ENCODE results near the gene CYLD.
A peak's percentile ranks its signal among the peaks of the same experiment; 100 is the strongest.

Gene CYLD

DNA sequence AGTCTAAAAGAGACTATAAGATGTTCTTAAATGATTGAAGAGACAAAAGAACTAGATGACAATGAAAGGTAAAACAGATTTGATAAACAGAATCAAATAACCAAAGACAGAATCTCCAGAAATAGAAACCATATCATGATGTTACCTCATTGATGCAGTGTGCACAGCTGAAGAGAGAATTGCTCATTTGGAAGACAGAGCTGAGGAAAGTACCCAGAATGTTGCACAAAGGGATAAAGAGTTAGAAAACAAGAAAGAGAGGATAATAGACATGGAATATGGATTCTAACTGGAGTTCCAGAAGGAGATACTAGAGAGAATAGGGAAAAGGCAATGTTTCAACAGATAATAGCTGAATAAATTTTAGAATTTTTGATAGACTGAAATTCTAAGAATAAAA, 47.9 kb downstream of the CYLD start:
- H3K4me1 ChIP-seq (ENCODE audit: insufficient read depth, low read length): no peaks in the 10 kb centered on the region
- H3K9me3 ChIP-seq (ENCODE audit: low read length): peaks cover 11% of the 10 kb centered on the region
- no peak overlapping the region for H2AFZ ChIP-seq (ENCODE audit: low read depth, low read length)
- no peaks in the 10 kb centered on the region for H3K27me3 ChIP-seq (ENCODE audit: insufficient read depth, low read length)
- peaks cover 12% of the 10 kb centered on the region for H3K36me3 ChIP-seq (ENCODE audit: insufficient read depth, low read length)
- no peak overlapping the region for H3K4me3 ChIP-seq (ENCODE audit: low read length)

DNA sequence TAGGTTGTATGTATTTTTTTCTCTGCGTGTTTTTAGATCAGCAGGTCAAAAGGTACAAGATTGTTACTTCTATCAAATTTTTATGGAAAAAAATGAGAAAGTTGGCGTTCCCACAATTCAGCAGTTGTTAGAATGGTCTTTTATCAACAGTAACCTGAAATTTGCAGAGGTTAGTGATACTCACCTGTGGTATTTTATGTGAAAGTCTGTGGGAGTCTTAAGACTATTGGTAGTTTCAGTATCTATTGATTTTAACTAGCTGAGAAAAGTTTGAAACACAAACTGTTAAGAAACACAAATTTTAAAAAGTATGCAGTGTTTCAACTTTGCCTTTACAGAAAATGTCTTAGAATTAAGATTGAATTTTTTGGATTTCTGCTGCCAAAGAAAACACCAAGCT, 49.6 kb downstream of the CYLD start:
- Histone ChIP-seq H3K36me3 (ENCODE audit: insufficient read depth, low read length) (peaks cover 12% of the 10 kb centered on the region), H3K4me3 (ENCODE audit: low read length) (no peak overlapping the region), H3K9me3 (ENCODE audit: low read length) (peaks cover 11% of the 10 kb centered on the region), H3K4me1 (ENCODE audit: insufficient read depth, low read length) (no peaks in the 10 kb centered on the region), H3K27me3 (ENCODE audit: insufficient read depth, low read length) (no peaks in the 10 kb centered on the region), H2AFZ (ENCODE audit: low read depth, low read length) (no peak overlapping the region)

DNA sequence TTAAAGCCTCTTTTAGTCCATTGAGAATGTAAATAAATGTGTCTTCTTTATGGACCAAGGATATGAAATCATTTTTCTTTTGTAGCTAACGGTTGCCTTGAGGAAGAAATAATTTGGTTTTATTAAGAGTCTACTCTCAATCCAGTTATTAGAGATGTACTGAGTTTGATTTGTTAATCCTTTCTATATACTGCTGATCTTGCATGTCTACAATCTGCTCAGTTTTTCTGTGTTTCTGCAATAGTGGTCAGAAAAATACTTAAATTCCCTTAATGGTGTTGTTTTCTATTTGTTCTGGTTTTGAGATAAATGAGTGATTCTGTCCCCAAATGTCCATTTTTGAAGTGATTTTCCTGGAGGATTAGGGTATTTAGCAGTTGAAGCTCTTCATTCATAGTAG, 54.9 kb downstream of the CYLD start:
- H3K4me3 ChIP-seq (ENCODE audit: low read length): no peak overlapping the region
- peaks cover 6% of the 10 kb centered on the region for H3K4me1 ChIP-seq (ENCODE audit: insufficient read depth, low read length)
- H3K36me3 ChIP-seq (ENCODE audit: insufficient read depth, low read length): peaks cover 9% of the 10 kb centered on the region
- H2AFZ ChIP-seq (ENCODE audit: low read depth, low read length): no peak overlapping the region
- H3K9me3 ChIP-seq (ENCODE audit: low read length): peaks cover 2% of the 10 kb centered on the region
- no peaks in the 10 kb centered on the region for H3K27me3 ChIP-seq (ENCODE audit: insufficient read depth, low read length)

DNA sequence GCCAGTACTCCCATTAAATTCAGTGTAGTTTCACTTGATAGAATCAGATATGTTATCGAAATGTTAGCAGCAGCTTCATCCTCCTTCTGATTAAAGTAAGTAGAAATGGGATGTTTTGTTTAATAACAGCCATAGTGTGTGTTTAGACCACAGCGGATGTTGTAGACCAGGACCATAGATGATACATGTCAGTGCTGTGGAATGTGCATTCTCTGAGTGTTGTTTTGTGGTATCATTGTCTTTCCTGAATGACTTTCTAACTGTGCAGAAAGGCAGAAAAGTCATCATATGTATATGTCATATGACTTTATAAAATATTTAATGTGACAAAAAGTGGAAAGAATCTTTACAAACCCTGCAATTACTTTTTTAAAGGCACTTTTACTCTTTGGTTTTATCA, 55.6 kb downstream of the CYLD start:
- H3K4me1 ChIP-seq (ENCODE audit: insufficient read depth, low read length): peaks cover 6% of the 10 kb centered on the region
- H2AFZ ChIP-seq (ENCODE audit: low read depth, low read length): no peak overlapping the region
- peaks cover 9% of the 10 kb centered on the region for H3K36me3 ChIP-seq (ENCODE audit: insufficient read depth, low read length)
- H3K9me3 ChIP-seq (ENCODE audit: low read length): peaks cover 2% of the 10 kb centered on the region
- no peaks in the 10 kb centered on the region for H3K27me3 ChIP-seq (ENCODE audit: insufficient read depth, low read length)
- no peak overlapping the region for H3K4me3 ChIP-seq (ENCODE audit: low read length)

DNA sequence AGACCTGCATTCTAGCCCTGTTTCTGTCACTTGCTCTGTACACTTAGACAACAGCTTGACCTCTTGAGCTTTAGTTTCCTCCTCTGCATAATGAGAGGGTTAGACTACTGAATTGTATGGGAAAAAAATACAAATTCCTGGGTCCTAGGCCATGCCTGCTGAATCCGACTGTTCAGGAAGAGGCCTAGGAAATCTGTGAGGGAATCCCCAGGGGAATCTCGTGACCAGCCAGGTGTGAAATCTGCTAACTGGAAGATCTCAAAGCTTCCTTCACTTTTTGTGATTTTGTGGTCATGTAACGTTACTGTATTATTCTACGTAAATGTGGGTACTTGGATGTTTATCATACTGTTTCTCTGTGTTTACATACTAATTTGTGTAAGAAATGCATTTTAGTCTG, 58.2 kb downstream of the CYLD start:
- H2AFZ ChIP-seq (ENCODE audit: low read depth, low read length): no peak overlapping the region
- H3K4me1 ChIP-seq (ENCODE audit: insufficient read depth, low read length): peaks cover 6% of the 10 kb centered on the region
- no peaks in the 10 kb centered on the region for H3K27me3 ChIP-seq (ENCODE audit: insufficient read depth, low read length)
- no peaks in the 10 kb centered on the region for H3K36me3 ChIP-seq (ENCODE audit: insufficient read depth, low read length)
- peaks cover 2% of the 10 kb centered on the region for H3K9me3 ChIP-seq (ENCODE audit: low read length)
- H3K4me3 ChIP-seq (ENCODE audit: low read length): no peak overlapping the region

DNA sequence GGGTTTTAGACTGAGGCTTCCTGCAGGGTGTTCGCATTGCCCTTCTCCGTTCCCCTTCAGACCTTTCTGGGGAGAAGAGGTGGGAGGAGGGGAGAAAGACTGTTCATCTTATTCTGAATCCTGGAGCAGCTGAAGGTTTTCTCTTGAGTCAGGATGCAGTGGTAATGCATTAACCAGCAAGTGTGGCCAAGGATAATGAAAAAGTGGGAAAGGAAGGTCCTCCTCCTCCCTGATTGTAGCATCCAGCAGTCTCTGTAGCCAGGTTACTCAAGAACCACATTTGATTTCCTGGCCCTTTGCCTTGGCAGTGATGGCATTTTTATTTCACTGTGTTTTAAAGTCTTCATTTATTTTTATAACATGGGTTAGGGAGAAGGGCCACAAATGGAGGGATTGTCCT, 59.1 kb downstream of the CYLD start:
- H3K36me3 ChIP-seq (ENCODE audit: insufficient read depth, low read length): no peaks in the 10 kb centered on the region
- H3K27me3 ChIP-seq (ENCODE audit: insufficient read depth, low read length): no peaks in the 10 kb centered on the region
- H2AFZ ChIP-seq (ENCODE audit: low read depth, low read length): no peak overlapping the region
- H3K9me3 ChIP-seq (ENCODE audit: low read length): peaks cover 2% of the 10 kb centered on the region
- no peak overlapping the region for H3K4me3 ChIP-seq (ENCODE audit: low read length)
- H3K4me1 ChIP-seq (ENCODE audit: insufficient read depth, low read length): peaks cover 6% of the 10 kb centered on the region

DNA sequence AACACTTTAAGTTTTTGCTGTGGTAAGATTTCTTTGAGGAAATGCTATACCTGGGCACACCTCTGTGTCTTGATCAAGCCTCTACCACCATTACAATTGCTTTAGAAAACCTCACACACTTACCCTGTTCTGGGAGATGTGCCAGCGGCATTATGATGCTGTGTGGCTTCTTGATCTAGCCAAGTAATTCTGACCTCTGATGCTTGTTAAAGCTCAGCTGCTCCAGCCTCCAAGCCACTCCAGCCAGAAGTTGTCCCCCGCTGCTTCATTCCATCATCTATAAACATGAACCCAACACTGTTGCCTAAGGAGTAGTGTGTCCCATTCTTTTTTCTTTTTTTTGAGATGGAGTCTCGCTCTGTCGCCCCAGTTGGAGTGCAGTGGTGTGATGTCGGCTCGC, 60.1 kb downstream of the CYLD start:
- Histone ChIP-seq H3K36me3 (ENCODE audit: insufficient read depth, low read length) (no peaks in the 10 kb centered on the region), H2AFZ (ENCODE audit: low read depth, low read length) (no peak overlapping the region), H3K4me1 (ENCODE audit: insufficient read depth, low read length) (peaks cover 6% of the 10 kb centered on the region), H3K4me3 (ENCODE audit: low read length) (no peak overlapping the region), H3K9me3 (ENCODE audit: low read length) (peaks cover 2% of the 10 kb centered on the region), H3K27me3 (ENCODE audit: insufficient read depth, low read length) (no peaks in the 10 kb centered on the region)

DNA sequence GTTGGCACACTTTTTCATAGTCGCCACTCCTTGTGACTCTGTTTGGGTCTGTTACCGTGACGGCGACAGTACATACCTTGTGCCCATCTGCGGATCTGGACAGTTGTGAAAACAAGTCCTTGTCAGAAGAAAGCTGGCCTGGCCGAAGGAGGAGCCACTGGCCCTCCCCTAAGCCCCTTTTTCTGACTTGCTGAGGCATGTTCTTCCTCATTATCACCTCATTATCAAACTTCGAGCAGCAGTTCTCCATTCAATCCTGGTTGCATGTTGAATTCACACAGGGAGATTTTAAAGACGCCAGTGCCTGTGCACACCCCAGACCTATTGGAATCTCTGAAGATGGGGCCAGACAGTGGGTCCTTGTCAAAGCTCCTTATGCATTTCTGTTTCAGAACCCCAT, 61.1 kb downstream of the CYLD start:
- Histone ChIP-seq H3K27me3 (ENCODE audit: insufficient read depth, low read length) (no peaks in the 10 kb centered on the region), H3K4me1 (ENCODE audit: insufficient read depth, low read length) (peaks cover 6% of the 10 kb centered on the region), H3K9me3 (ENCODE audit: low read length) (peaks cover 2% of the 10 kb centered on the region), H3K36me3 (ENCODE audit: insufficient read depth, low read length) (no peaks in the 10 kb centered on the region), H3K4me3 (ENCODE audit: low read length) (no peak overlapping the region), H2AFZ (ENCODE audit: low read depth, low read length) (no peak overlapping the region)

DNA sequence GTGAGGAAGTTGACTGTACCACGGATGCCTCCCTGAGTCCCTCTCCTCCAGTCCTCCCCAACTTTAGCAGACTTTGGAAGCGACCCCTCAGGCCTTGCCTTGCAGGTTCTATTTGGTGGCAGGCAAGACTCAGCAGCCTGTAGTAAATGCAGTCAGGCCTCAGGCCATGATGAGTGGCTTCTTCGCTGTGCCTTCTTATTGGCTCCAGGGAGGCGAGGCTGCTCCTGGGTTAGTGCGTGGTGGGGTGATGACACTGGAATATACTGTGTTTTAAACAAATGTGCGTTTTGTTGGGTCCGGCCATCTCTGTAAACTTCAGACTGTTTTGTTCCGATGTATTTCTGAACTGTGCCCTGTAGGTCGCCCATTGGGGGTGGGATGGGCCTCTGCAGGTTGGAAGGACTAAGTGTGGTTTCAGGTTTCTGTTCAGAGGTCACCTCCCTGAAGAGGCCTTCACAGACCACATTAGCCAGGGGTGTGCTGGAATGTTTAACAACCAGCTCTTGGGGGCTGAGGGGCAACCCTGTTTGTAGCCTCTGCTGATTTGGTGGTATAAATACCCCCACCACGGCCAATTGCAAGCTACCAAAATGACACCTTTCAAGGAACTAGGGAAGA, 62.5 kb downstream of the CYLD start:
- Histone ChIP-seq H3K9me3 (ENCODE audit: low read length) (no peaks in the 10 kb centered on the region), H3K4me3 (ENCODE audit: low read length) (no peak overlapping the region), H2AFZ (ENCODE audit: low read depth, low read length) (no peak overlapping the region), H3K36me3 (ENCODE audit: insufficient read depth, low read length) (no peaks in the 10 kb centered on the region), H3K4me1 (ENCODE audit: insufficient read depth, low read length) (peaks cover 9% of the 10 kb centered on the region), H3K27me3 (ENCODE audit: insufficient read depth, low read length) (no peaks in the 10 kb centered on the region)

DNA sequence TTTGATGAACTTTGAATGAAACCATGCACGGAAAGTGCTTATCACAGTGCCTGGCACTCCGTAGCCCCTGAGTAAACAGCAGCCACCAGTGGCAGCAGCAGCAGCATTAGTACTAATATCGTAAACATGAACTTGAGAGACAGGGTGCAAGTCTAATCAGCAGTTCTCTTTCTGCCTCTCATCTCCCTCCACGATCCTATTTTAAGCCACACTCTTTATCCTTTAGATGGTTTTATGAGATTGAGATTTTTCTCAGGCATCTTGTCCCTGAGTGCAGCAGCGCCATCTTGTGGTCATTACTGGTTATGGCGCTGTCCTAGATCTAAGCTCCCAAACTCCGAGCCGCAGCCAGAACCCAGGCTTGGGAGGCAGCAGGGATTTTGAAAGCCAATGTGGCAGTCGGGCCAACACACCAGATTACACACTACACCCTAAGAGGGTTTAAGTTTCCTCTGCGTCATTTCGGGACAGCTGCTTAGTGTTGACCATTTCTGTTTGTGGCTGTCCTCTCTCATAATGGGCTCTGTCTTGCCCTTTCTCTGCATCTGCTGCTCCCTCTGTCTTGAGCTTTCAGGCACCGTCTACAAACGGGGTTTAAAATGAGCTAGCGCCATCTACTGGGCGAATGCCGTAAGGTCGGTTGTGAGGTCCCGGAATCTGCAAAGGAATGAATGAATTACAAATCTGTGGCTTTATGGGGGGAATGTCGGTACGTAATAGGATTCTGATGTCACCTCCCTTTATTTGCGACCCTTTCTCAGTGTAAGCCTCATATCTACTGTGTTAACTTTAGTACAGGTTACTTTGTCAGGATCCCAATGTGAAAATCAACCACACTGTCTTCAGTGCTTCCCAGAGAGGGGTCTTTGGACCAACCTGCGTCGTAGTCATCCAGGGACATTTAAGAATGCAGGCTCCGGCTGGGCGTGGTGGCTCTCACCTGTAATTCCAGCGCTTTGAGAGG, 64.5 kb downstream of the CYLD start:
- peak overlapping the region; percentile 39 for H3K4me3 ChIP-seq (ENCODE audit: low read length)
- no peaks in the 10 kb centered on the region for H3K9me3 ChIP-seq (ENCODE audit: low read length)
- H3K27me3 ChIP-seq (ENCODE audit: insufficient read depth, low read length): no peaks in the 10 kb centered on the region
- H3K4me1 ChIP-seq (ENCODE audit: insufficient read depth, low read length): peaks cover 3% of the 10 kb centered on the region
- H2AFZ ChIP-seq (ENCODE audit: low read depth, low read length): peak overlapping the region; percentile 13
- no peaks in the 10 kb centered on the region for H3K36me3 ChIP-seq (ENCODE audit: insufficient read depth, low read length)

DNA sequence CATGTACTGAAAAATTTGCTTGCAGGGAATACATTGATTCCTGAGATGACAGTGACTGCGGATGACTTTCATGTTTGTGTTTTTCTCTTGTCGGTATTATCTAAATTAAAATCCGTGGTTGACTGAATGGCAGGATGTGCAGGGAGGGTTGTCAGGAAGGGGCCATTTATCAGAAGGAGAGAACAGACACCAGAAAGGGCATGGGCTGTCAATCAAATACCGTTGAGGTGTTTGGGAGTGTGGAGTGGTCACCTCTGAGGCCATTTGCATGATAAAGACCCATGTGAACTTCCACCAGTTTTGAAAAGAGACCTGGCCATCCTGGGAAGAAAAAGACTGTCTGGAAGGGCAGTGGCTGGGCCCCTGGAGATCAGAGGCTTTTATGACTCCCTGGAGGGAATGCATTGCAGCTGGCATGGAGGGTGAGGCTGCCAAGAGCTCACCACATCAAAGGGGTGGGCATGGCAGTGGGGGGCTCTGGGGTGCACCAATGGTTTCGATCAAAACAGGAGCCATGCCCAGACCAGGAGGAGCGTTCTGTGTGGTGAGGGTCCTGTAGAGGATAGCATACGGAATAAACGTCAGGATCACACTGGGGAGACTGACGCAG, 67.1 kb downstream of the CYLD start:
- H3K9me3 ChIP-seq (ENCODE audit: low read length): no peaks in the 10 kb centered on the region
- no peaks in the 10 kb centered on the region for H3K27me3 ChIP-seq (ENCODE audit: insufficient read depth, low read length)
- no peaks in the 10 kb centered on the region for H3K36me3 ChIP-seq (ENCODE audit: insufficient read depth, low read length)
- no peak overlapping the region for H2AFZ ChIP-seq (ENCODE audit: low read depth, low read length)
- peaks cover 4% of the 10 kb centered on the region for H3K4me1 ChIP-seq (ENCODE audit: insufficient read depth, low read length)
- H3K4me3 ChIP-seq (ENCODE audit: low read length): no peak overlapping the region

DNA sequence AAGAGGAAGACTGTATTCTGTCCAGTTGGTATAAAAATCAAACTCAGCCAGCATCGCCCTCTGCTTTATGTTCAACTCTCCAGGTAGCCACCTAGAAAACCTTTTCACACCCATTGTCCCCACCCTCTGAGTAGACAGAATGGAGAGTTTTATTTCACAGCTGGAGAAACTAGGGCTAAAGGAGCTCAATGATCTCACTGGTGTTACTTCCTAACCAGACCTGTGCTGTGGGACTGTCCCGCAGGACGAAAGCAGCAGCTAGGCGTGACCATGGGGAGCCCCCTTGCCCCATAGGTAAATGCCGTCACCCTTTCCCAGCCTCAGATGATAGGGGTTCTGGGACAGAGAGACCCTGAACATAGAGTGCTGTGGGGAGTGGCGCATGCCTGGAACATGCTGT, 67.7 kb downstream of the CYLD start:
- Histone ChIP-seq H3K9me3 (ENCODE audit: low read length) (no peaks in the 10 kb centered on the region), H2AFZ (ENCODE audit: low read depth, low read length) (no peak overlapping the region), H3K36me3 (ENCODE audit: insufficient read depth, low read length) (no peaks in the 10 kb centered on the region), H3K4me1 (ENCODE audit: insufficient read depth, low read length) (peaks cover 8% of the 10 kb centered on the region), H3K27me3 (ENCODE audit: insufficient read depth, low read length) (no peaks in the 10 kb centered on the region), H3K4me3 (ENCODE audit: low read length) (no peak overlapping the region)

DNA sequence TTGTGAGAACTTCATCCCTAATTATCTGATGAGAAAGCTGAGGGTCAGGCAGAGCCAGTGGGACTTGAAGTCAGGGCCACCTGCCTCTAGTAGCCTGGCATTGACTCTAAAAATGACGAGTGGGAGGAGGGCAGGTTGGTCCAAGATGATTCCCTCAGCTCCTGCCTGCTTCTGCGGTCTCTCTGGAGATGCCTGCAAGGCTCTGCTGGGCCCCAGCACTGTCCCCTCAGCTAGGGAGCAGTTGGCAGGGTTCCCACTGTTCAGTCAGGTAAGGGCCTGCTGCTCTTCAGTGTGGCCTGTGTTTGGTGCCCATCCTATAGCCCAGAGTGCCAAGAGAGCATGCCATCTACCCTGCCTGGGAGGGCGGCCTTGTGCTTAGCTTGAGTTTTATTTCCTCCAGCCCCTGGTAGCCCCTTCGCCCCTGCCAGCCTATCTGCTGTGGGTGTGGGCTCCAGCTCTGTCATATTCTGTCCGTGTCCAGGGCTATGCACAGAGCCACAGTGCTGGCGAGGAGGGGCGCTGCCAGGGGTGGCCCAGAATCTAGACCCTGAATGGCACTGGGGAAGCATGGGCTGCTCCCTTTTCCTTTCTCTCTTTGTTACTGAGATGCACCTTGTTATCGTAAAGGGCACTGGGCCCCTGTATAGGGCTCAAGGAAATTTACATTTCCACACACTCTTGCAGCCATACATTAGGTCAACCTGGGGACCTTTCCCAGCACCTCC, 68.5 kb downstream of the CYLD start:
- Histone ChIP-seq H3K9me3 (ENCODE audit: low read length) (no peaks in the 10 kb centered on the region), H3K27me3 (ENCODE audit: insufficient read depth, low read length) (no peaks in the 10 kb centered on the region), H2AFZ (ENCODE audit: low read depth, low read length) (no peak overlapping the region), H3K4me1 (ENCODE audit: insufficient read depth, low read length) (peaks cover 8% of the 10 kb centered on the region), H3K4me3 (ENCODE audit: low read length) (no peak overlapping the region), H3K36me3 (ENCODE audit: insufficient read depth, low read length) (no peaks in the 10 kb centered on the region)

All from neuron (in vitro differentiated cells).